Measurements from ENCODE around the gene TOMM20. TPM values are rescaled to one million over a fixed set of nuclear protein-coding genes. Genes with fewer than 3 reads are reported as not detected.

TOMM20 gene
- total and polyA plus RNA-seq, 9 of the 15 experiments (the other 6 are each of a cell fraction or from before 2014, with no cell fraction given), result 70.6 to 334 (median 159) TPM

DNA sequence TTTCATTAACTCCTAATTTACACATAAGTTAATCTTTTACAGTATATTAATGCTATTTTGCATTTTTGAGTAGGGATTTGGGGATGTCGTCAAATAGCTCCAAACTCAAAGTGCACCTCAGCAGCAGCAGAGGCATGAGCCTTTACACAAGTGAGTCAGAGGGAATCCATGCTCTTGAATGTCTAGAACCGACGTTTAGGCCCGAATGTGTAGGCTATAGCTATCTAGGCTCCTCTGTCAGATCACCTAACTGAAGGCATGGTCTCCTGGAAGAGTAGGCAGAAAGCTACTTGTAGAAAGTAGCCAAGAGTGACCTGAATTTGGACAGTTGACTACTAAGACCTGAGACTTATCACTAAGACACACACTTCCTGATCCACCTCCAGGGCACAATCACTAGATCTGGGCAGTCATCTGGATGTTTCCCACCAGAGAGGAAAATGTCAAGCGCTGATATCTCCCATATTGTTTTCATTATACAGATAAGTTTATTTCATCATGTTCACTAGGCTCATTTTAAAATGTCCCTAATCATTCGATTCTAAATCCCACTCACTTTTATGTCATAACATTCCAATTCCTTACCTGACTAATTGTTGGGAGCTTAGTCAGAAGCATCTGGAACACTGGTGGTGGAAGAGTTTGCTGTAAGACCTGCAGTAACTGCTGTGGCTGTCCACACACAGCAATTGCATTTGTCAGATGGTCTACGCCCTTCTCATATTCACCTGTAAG is 15.3 kb downstream of the TOMM20 start (continued):
- TF ChIP-seq, protein P1, sequence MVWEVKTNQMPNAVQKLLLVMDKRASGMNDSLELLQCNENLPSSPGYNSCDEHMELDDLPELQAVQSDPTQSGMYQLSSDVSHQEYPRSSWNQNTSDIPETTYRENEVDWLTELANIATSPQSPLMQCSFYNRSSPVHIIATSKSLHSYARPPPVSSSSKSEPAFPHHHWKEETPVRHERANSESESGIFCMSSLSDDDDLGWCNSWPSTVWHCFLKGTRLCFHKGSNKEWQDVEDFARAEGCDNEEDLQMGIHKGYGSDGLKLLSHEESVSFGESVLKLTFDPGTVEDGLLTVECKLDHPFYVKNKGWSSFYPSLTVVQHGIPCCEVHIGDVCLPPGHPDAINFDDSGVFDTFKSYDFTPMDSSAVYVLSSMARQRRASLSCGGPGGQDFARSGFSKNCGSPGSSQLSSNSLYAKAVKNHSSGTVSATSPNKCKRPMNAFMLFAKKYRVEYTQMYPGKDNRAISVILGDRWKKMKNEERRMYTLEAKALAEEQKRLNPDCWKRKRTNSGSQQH (CRISPR knock-in tag; IDR thresholded peaks at IDR 0.05), result no peak
- TF ChIP-seq HCFC1 (IDR thresholded peaks at IDR 0.05; ENCODE audit: low read depth, low read length), result no peak
- TF ChIP-seq ZNF24 (IDR thresholded peaks at IDR 0.05), result no peak
- TF ChIP-seq RAD21 (CRISPR knock-in tag; conservative IDR thresholded peaks at IDR 0.05 in 1 of 2, IDR thresholded peaks at IDR 0.05 in 1 of 2), result peak in 1 of 2 experiments; percentile 5; a peak in 1 of 4 replicates
- no peak for TF ChIP-seq ZNF766 (CRISPR knock-in tag; conservative IDR thresholded peaks at IDR 0.05)
- TF ChIP-seq ZNF239 (CRISPR knock-in tag; IDR thresholded peaks at IDR 0.05), result no peak; the same call in 1 of the 2 replicates
- TF ChIP-seq PTBP1 (IDR thresholded peaks at IDR 0.05; ENCODE audit: low read depth, low read length), result no peak
- no peak for TF ChIP-seq MED1 (CRISPR knock-in tag; IDR thresholded peaks at IDR 0.05; ENCODE audit: borderline replicate concordance)
- TF ChIP-seq TAF15 (IDR thresholded peaks at IDR 0.05; ENCODE audit: low read depth, low read length), result no peak
- no peak for TF ChIP-seq SIN3A (IDR thresholded peaks at IDR 0.05; ENCODE audit: borderline replicate concordance in 2 of 2, control insufficient read depth in 1 of 2, low read depth in 2 of 2, low read length in 2 of 2)
- TF ChIP-seq FOS (IDR thresholded peaks at IDR 0.05; ENCODE audit: extremely low read depth, insufficient read length), result no peak
- no peak; the same call in 1 of the 2 replicates for TF ChIP-seq DMBX1 (CRISPR knock-in tag; IDR thresholded peaks at IDR 0.05; ENCODE audit: borderline replicate concordance)
- TF ChIP-seq PURB (CRISPR knock-in tag; IDR thresholded peaks at IDR 0.05; ENCODE audit: low read depth), result no peak
- TF ChIP-seq PCBP2 (IDR thresholded peaks at IDR 0.05; ENCODE audit: low read depth, low read length, poor library complexity, severe bottlenecking), result no peak
- no peak for TF ChIP-seq BRD9 (IDR thresholded peaks at IDR 0.05; ENCODE audit: low read depth, partially characterized antibody)
- TF ChIP-seq KDM5B (IDR thresholded peaks at IDR 0.05; ENCODE audit: insufficient replicate concordance, low read depth, low read length), result no peak
- peak; percentile 58; the same call in 1 of the 2 replicates for TF ChIP-seq MTA2 (IDR thresholded peaks at IDR 0.05; ENCODE audit: low read depth)
- TF ChIP-seq, protein P2, sequence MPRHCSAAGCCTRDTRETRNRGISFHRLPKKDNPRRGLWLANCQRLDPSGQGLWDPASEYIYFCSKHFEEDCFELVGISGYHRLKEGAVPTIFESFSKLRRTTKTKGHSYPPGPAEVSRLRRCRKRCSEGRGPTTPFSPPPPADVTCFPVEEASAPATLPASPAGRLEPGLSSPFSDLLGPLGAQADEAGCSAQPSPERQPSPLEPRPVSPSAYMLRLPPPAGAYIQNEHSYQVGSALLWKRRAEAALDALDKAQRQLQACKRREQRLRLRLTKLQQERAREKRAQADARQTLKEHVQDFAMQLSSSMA (CRISPR knock-in tag; IDR thresholded peaks at IDR 0.05), result no peak
- TF ChIP-seq HDGF (IDR thresholded peaks at IDR 0.05), result no peak
- TF ChIP-seq, protein P3, sequence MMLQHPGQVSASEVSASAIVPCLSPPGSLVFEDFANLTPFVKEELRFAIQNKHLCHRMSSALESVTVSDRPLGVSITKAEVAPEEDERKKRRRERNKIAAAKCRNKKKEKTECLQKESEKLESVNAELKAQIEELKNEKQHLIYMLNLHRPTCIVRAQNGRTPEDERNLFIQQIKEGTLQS (IDR thresholded peaks at IDR 0.05), result peak; percentile 73
- TF ChIP-seq, protein P3 (CRISPR knock-in tag; conservative IDR thresholded peaks at IDR 0.05), result no peak
